Left hindlimb (tissue), 1 donor: ENCODE data around the gene LTC4S.
"Not testable (repeated sequence)": the region's sequence is repeated elsewhere in the genome, so short reads cannot be mapped to it uniquely, and the experiment has no call there.

Source experiments
- DNase-seq: peaks from one replicate; pipeline ENCODE4 v3.0.0-alpha.2; 2018

The LTC4S gene

DNA sequence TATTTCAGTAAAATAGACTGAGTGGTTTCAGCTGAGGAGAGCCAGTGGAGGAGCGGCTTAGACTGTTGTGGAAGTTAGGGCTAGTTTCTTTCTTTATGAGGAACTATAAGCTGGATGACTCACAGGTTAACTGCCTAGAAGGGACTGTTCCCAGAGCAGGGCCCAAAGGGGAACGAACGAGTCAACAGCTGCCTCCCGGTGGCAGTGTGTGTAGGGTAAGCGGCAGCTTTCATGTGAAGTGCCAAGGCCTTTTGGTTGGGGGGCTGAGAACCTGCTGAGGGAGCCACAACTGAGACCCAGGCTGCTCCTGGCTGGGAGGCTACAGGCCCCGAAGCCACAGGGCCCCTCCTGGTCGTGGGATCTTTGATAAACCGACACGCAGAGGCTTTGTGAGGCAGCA lies 33.9 kb downstream of the LTC4S start:
- no peak for DNase-seq

DNA sequence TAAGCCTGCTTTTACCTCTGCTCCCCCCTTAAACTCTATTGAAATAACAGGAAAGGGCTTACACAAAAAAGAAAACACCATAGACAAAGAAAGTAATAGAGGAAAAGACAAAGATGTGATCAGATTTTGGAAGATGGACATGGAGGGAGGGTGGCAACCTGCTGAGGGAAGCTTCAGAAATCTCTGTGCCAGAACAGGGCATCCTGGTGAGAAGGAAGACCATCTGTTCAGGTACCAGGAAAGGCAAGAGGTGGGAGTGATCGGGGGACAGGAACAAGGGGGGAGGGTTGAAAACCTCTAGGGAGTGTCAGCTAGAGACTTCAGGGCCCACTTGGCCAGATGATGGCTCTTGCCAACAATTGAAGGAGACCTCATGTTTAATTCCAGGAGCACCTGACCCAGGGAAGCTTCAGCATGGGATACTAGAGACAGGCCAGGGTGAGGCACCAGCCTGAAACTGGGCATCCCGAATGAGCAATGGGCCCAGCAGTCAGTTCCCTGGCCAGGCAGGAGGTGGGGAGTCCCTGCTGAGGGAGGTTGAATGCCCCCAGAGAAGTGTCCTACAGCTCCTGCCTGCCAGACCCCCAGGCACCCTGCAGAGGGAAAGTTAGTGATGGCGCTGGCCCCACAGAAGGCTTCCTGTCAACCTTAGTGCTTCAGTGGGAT lies 35.1 kb downstream of the LTC4S start:
- peak; percentile 8 for DNase-seq

DNA sequence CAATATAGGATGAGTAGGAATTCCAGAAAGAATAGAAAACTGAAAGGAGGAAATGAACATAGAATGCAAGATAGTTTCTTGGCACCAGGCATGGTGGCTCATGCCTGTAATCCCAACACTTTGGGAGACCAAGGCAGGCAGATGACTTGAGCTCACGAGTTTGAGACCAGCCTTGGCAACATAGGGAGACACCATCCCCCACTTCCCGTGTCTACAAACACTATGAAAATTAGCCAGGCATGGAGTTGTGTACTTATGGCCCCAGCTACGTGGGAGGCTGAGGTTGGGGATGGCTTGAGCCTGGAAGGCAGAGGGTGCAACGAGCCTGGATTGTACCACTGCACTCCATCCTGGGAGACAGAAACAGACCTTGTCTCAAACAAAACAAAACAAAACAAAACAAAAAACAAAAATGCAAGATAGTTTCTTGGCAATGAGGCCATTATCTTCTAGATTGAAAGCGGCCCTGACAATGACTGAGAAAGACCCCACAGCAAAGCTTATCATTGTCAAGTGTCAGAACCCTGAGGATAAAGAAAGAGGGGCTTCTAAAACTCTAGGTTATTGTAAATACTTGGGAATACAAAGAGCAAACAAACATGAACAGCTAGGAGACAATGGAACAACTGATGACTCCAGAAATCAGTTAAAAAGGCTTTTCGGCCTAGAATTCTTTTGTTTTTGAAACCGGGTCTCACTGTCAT lies 36.1 kb downstream of the LTC4S start:
- DNase-seq: no peak

DNA sequence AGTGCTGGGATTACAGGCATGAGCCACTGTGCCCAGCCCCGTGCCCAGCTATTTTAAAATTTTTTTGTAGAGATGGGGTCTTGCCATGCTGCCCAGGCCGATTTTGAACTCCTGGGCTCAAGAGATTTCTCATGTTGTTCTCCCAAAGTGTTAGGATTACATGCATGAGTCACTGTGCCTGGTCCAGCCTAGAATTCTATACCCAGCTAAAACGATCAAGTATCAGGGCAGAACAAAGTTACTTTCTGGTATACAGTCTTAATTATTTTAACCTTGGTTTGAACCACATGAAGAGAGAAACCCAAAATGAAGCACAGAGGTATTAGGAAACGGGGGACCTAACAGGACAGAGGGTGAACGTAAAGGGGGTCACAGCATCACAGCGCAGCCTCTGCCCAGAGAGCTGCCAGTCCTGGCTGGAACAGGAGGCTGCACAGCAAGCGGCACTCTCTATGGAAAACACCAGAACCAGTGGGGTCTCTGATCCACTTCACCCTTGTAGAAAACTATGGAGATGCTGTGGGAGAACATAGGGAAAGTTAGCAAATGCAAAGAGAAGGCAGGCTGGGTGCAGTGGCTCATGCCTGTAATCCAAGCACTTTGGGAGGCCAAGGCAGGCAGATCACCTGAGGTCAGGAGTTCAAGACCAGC lies 37.2 kb downstream of the LTC4S start:
- peak; percentile 16 for DNase-seq

DNA sequence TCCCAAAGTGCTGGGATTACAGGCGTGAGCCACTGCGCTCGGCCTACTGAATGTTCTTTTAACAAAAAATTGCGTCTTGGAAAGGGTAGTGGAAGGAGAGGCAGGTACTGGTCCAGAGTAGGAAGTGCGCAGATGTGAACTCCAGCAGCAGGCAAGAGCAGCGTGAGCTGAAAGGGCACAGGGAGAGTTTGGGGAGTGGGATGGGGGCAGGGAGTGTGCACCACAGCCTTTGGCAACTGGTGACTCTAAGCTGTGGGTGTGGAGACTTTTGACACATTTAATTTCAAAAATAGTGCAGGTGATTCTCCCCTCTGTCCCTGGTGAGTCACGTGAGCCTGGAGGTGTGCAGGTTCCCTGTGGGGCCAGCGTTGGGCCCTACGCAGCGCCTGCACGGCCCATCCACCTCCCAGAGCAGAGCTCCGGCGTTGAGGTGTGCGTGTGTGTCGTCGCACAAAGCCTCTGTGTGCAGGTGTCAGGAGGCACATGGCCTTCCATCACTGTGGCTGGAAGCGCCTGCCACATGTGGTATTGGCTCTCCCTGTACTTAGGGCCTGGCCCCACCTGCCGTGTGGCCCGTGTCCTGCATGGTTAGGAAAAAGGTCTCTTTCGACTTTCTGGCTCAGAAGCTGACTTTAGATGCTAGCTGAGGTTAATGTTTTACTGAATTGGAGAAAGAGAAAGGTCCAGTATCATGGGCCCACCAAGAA lies 38.4 kb downstream of the LTC4S start:
- DNase-seq: peak; percentile 25

DNA sequence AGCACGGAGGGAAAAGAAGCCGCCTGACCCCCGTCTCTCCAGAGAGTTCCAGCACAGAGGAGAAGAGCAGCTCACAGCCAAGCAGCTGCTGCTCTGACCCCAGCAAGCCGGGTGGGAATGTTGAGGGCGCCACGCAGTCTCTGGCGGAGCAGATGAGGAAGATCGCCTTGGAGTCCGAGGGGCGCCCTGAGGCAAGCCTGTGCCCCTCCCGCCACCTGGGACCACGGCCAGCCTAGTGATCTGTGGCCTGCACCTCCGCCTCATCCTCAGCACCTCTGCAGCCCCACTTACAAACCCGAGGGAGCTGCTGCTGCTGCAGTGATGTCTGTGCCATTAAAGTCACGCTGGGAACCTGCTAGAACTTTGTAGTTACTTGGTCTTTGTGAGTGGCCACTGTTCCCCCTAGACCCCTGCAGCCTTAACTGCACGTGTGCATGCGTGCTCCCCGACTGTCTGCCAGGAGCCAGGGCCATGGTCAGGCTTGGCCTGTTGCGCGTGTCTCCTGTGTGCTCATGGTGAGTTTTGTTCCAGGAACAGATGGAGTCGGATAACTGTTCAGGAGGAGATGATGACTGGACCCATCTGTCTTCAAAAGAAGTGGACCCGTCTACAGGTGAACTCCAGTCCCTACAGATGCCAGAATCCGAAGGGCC lies 39.4 kb downstream of the LTC4S start:
- DNase-seq: peak; percentile 12

DNA sequence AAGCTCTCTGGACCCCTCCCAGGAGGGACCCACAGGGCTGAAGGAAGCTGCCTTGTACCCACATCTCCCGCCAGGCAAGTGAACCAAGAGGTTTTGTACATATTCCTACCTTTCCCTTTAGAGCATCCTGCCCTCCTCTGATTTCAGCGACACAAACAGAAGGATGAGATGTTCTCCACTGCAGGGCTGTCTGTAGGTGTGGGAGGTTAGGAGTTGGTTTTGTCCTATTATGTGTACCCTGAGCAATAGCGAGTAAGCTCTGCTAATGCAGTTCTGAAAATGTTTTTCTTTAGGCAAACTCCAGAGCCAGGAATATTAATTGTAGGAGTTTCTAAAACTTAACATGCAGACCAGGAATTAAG lies 39.9 kb downstream of the LTC4S start:
- peak; percentile 8 for DNase-seq

DNA sequence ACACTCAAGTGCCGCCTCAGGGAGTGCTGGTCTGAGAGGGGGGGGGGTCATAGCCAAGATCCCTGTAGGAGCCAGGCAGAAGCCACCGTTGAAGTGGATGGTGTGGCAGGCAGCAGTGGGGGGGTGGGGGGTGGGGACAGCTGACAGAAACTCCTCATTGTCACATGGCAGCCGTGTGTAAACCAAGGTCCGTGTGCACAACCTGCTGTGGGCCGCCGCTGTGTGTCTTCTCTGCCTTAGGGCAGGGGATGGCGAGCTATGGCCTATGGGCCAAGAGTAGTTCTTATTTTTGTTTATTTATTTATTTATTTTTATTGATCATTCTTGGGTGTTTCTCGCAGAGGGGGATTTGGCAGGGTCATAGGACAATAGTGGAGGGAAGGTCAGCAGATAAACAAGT lies 40.3 kb downstream of the LTC4S start:
- no peak for DNase-seq

DNA sequence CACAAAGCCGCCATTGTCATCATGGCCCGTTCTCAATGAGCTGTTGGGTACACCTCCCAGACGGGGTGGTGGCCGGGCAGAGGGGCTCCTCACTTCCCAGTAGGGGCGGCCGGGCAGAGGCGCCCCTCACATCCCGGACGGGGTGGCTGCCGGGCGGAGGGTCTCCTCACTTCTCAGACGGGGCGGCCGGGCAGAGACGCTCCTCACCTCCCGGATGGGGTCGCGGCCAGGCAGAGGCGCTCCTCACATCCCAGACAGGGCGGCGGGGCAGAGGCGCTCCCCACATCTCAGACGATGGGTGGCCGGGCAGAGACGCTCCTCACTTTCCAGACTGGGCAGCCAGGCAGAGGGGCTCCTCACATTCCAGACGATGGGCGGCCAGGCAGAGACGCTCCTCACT lies 41.1 kb downstream of the LTC4S start:
- not testable (repeated sequence) for DNase-seq

DNA sequence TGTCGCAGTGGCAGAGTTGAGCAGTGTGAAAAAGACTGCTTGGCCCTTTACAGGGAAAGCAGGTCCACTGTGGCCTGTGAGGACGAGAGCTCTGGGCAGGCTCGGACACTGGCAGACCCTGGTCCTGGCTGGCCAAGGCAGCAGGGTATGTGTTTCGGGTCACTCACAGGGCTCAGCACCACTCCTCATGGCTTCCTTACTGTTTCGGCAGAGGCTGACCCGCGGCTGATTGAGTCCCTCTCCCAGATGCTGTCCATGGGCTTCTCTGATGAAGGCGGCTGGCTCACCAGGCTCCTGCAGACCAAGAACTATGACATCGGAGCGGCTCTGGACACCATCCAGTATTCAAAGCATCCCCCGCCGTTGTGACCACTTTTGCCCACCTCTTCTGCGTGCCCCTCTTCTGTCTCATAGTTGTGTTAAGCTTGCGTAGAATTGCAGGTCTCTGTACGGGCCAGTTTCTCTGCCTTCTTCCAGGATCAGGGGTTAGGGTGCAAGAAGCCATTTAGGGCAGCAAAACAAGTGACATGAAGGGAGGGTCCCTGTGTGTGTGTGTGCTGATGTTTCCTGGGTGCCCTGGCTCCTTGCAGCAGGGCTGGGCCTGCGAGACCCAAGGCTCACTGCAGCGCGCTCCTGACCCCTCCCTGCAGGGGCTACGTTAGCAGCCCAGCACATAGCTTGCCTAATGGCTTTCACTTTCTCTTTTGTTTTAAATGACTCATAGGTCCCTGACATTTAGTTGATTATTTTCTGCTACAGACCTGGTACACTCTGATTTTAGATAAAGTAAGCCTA lies 42.6 kb downstream of the LTC4S start:
- DNase-seq: no peak

DNA sequence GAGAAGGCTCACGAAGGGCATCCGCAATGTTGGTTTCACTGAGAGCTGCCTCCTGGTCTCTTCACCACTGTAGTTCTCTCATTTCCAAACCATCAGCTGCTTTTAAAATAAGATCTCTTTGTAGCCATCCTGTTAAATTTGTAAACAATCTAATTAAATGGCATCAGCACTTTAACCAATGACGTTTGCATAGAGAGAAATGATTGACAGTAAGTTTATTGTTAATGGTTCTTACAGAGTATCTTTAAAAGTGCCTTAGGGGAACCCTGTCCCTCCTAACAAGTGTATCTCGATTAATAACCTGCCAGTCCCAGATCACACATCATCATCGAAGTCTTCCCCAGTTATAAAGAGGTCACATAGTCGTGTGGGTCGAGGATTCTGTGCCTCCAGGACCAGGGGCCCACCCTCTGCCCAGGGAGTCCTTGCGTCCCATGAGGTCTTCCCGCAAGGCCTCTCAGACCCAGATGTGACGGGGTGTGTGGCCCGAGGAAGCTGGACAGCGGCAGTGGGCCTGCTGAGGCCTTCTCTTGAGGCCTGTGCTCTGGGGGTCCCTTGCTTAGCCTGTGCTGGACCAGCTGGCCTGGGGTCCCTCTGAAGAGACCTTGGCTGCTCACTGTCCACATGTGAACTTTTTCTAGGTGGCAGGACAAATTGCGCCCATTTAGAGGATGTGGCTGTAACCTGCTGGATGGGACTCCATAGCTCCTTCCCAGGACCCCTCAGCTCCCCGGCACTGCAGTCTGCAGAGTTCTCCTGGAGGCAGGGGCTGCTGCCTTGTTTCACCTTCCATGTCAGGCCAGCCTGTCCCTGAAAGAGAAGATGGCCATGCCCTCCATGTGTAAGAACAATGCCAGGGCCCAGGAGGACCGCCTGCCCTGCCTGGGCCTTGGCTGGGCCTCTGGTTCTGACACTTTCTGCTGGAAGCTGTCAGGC lies 43.6 kb downstream of the LTC4S start:
- no peak for DNase-seq

DNA sequence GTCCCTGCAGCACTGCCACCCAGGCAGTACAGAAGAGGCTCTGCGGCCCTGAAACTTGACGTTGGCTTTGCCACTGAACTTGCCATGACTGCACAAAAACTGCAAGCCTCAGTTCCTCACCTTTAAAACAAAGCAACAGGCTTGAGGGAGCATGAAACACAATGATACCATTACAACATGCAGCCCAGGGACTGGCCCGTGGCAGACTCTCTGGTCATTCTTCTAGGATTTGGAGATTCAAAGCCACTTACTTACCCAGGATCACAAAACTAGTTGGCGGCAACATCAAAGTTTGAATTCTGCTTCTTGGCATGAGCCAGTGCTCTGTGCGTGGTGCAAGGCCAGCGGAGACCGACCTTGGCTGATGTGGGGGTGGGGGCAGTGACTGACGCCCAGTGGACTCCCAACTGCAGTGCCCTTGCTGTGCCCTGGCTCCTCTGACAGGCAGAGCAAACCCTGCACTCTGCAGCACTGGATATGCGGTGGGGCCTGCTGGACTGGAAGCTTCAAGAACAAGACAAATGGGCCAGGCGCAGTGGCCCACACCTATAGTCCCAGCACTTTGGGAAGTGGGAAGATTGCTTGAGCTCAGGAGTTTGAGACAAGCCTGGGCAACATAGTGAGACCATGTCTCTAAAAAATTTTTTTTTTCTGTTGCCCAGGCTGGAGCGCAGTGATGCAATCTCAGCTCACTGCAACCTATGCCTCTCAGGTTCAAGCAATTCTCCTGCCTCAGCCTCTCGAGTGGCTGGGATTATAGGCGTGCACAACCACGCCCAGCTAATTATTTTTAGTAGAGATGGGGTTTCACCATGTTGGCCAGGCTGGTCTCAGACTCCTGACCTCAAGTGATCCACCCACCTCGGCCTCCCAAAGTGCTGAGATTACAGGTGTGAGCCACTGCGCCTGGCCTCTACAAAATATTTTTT lies 45.8 kb downstream of the LTC4S start:
- DNase-seq: no peak

DNA sequence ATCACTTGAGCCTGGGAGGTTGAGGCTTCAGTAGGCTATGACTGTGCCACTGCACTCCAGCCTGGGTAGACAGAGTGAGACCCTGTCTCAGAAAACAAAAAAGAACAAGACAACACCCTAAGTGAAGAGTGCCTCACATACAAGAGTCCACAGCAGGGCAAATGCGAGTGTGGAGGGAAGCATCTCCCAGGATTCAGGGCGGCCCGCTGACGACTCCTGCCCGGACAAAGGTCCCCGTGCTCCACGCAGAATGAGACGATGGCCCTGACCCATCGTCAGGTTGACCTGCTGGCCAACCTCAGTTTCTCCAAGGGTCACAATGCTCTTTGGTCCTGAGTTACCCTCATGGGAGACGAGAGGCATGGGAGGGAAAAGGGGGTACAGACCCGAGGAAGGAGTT lies 46.5 kb downstream of the LTC4S start:
- no peak for DNase-seq

DNA sequence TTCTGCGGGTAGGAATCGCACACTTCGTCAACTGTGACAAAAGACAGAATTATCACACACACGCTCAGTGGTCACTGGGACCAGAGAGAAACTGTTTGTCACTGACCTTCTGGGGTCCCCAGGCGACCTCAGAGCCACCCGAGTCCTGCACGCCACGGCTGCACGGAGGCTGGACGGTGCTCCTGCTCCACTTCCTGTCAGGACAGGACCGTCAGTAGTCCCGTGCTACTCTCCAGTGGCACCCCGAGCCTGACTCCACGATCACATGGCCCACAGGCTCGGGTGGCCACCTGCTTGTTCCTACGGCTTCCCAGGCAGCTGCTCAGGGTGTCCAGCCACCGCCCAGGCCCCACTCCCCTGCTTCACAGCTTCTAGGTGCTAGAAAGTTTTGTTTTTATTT lies 47.0 kb downstream of the LTC4S start:
- no peak for DNase-seq

DNA sequence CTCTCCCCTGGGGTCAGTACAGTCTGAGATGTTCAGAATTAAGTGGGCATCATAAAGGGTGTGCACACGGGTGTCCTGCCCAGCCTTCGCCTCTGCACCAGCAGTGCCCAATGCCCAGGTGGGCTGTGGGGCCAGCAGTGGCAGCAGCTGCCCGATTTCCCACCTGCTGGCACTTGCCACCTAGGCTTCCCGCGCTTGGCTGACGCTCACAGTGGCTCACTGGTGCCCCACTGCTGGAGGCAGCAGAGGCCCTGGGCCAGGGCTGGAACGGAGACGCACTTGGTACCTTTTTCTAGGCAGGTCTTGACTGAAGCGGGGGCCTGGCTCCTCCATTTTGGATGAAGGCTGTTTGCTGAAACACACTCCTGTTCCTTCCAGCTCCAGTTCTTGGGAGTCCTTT lies 47.8 kb downstream of the LTC4S start:
- no peak for DNase-seq
